SK-N-SH treated with all-trans-retinoic acid at 6 μM for 48 hours (cell line): ENCODE data around the gene PUDP.
A peak's percentile ranks its signal among the peaks of the same experiment; 100 is the strongest.

ENCODE experiments used
- ATAC-seq: fragments of 200-7000 bp; cut with Tn5 transposase; 3 replicates; pipeline ENCODE4 v1.9.1; 2020; ENCODE audit warnings: mild to moderate bottlenecking, moderate library complexity
- ARNTL ChIP-seq: fragments of 450-650 bp; formaldehyde crosslinking; IDR thresholded peaks from 2 replicates; pipeline ENCODE4 v1.5.0; 2020; ENCODE audit warnings: low read depth, mild to moderate bottlenecking, moderate library complexity, borderline replicate concordance
- BACH2 ChIP-seq: fragments of 250-450 bp; sonication (Bioruptor Pico); IDR thresholded peaks from 2 replicates; pipeline ENCODE4 v1.9.0; 2021; ENCODE audit warnings: mild to moderate bottlenecking, borderline replicate concordance
- CREB5 ChIP-seq: fragments of 250-450 bp; sonication (Bioruptor Pico); IDR thresholded peaks from 2 replicates; pipeline ENCODE4 v1.5.1; 2020; ENCODE audit warnings: low read depth, mild to moderate bottlenecking, moderate library complexity
- CSDC2 ChIP-seq: fragments of 250-450 bp; sonication (Bioruptor Pico); IDR thresholded peaks from 2 replicates; pipeline ENCODE4 v1.5.0; 2020; ENCODE audit warnings: mild to moderate bottlenecking, moderate library complexity
- CSRNP3 ChIP-seq: fragments of 250-450 bp; sonication (Bioruptor Pico); IDR thresholded peaks from 2 replicates; pipeline ENCODE4 v1.5.1; 2021; ENCODE audit warnings: mild to moderate bottlenecking, moderate library complexity
- ESRRG ChIP-seq: fragments of 250-450 bp; sonication (Bioruptor Pico); IDR thresholded peaks from 2 replicates; pipeline ENCODE4 v1.6.1; 2021; ENCODE audit warnings: mild to moderate bottlenecking
- GLIS3 ChIP-seq: fragments of 250-450 bp; sonication (Bioruptor Pico); IDR thresholded peaks from 2 replicates; pipeline ENCODE4 v1.5.0; 2020; ENCODE audit warnings: mild to moderate bottlenecking, moderate library complexity
- ISL1 ChIP-seq: fragments of 250-450 bp; sonication (Bioruptor Pico); IDR thresholded peaks from 2 replicates; pipeline ENCODE4 v2.1.2; 2022; ENCODE audit warnings: mild to moderate bottlenecking, moderate library complexity
- OSR1 ChIP-seq: fragments of 250-450 bp; sonication (Bioruptor Pico); IDR thresholded peaks from 2 replicates; pipeline ENCODE4 v1.8.0; 2022; ENCODE audit warnings: moderate library complexity, mild to moderate bottlenecking, inconsistent platforms
- POU6F1 ChIP-seq: fragments of 250-450 bp; sonication (Bioruptor Pico); IDR thresholded peaks from 2 replicates; pipeline ENCODE4 v1.8.0; 2021; ENCODE audit warnings: low read depth, mild to moderate bottlenecking, moderate library complexity, borderline replicate concordance
- PPARA ChIP-seq: fragments of 250-450 bp; sonication (Bioruptor Pico); IDR thresholded peaks from 2 replicates; pipeline ENCODE4 v1.5.0; 2020; ENCODE audit warnings: mild to moderate bottlenecking, borderline replicate concordance
- RARB ChIP-seq: fragments of 250-450 bp; sonication (Bioruptor Pico); IDR thresholded peaks from 2 replicates; pipeline ENCODE4 v1.8.0; 2021; ENCODE audit warnings: mild to moderate bottlenecking, moderate library complexity
- SNAI2 ChIP-seq: fragments of 250-450 bp; sonication (Bioruptor Pico); IDR thresholded peaks from 2 replicates; pipeline ENCODE4 v1.5.0; 2020; ENCODE audit warnings: mild to moderate bottlenecking, moderate library complexity
- TCF4 ChIP-seq: fragments of 250-450 bp; sonication (Bioruptor Pico); IDR thresholded peaks from 2 replicates; pipeline ENCODE4 v1.8.0; 2021; ENCODE audit warnings: mild to moderate bottlenecking, moderate library complexity, borderline replicate concordance
- TOX ChIP-seq: fragments of 250-450 bp; sonication (Bioruptor Pico); IDR thresholded peaks from 2 replicates; pipeline ENCODE4 v1.8.0; 2021; ENCODE audit warnings: mild to moderate bottlenecking, moderate library complexity, borderline replicate concordance
- TSHZ2 ChIP-seq: fragments of 250-450 bp; sonication (Bioruptor Pico); IDR thresholded peaks from 2 replicates; pipeline ENCODE4 v1.5.0; 2020; ENCODE audit warnings: mild to moderate bottlenecking, moderate library complexity
- ZC3H10 ChIP-seq: fragments of 250-450 bp; sonication (Bioruptor Pico); IDR thresholded peaks from 2 replicates; pipeline ENCODE4 v1.5.1; 2021; ENCODE audit warnings: mild to moderate bottlenecking, moderate library complexity
- ZFP3 ChIP-seq: fragments of 250-450 bp; sonication (Bioruptor Pico); IDR thresholded peaks from 2 replicates; pipeline ENCODE4 v1.5.0; 2020; ENCODE audit warnings: mild to moderate bottlenecking, moderate library complexity
- ZFP30 ChIP-seq: fragments of 450-650 bp; formaldehyde crosslinking; IDR thresholded peaks from 2 replicates; pipeline ENCODE4 v1.5.0; 2022; ENCODE audit warnings: mild to moderate bottlenecking, moderate library complexity
- ZNF565 ChIP-seq: fragments of 450-650 bp; formaldehyde crosslinking; conservative IDR thresholded peaks from 2 replicates; pipeline ENCODE4 v1.5.0; 2020; ENCODE audit warnings: low read depth, mild to moderate bottlenecking, moderate library complexity
- ZNF70 ChIP-seq: fragments of 450-650 bp; formaldehyde crosslinking; IDR thresholded peaks from 2 replicates; pipeline ENCODE4 v1.5.0; 2020; ENCODE audit warnings: mild to moderate bottlenecking, moderate library complexity
- ZNF8 ChIP-seq: fragments of 450-650 bp; formaldehyde crosslinking; IDR thresholded peaks from 2 replicates; pipeline ENCODE4 v1.5.0; 2020; ENCODE audit warnings: mild to moderate bottlenecking, moderate library complexity

The PUDP gene

DNA sequence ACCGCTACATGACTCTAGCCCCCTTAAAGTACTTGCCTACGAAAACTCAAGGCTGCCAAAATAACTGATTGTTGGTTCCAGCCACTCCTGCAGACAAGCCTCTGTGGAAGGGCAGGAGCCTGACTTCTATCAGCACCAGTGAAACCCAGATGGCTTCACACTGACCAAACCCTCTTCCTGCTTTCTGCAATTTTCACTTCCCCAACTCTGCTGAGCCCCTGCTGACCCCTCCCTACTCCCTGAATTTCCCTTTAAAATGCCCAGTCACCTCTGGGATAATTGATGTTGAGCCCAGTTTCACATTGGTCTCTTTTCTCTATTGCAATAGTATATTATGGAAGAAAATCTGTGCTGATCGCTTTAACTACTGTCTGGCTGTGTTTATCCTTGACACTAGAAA, 62.1 kb downstream of the PUDP start:
- ATAC-seq: no peak

GRCh38 chrX:7084841-7085240, 63.1 kb downstream of the PUDP start:
- no peak for ATAC-seq
- TF ChIP-seq RARB (CRISPR knock-in tag) (no peak), POU6F1 (CRISPR knock-in tag) (no peak), OSR1 (CRISPR knock-in tag) (no peak), ZNF70 (no peak), ISL1 (CRISPR knock-in tag) (no peak), ZNF565 (CRISPR knock-in tag) (no peak), ZC3H10 (CRISPR knock-in tag) (no peak), PPARA (CRISPR knock-in tag) (no peak), ZFP3 (CRISPR knock-in tag) (no peak), SNAI2 (CRISPR knock-in tag) (no peak), ARNTL (CRISPR knock-in tag) (no peak), ESRRG (no peak)

More for the DNA sequence above, 62.1 kb downstream of the PUDP start:
- TF ChIP-seq SNAI2 (CRISPR knock-in tag) (no peak), ZNF8 (CRISPR knock-in tag) (no peak), ESRRG (no peak), OSR1 (CRISPR knock-in tag) (no peak), ZNF565 (CRISPR knock-in tag) (no peak), CSRNP3 (CRISPR knock-in tag) (no peak), ZNF70 (no peak), TSHZ2 (no peak), ARNTL (CRISPR knock-in tag) (no peak), ISL1 (CRISPR knock-in tag) (no peak), ZC3H10 (CRISPR knock-in tag) (no peak), CREB5 (CRISPR knock-in tag) (no peak), PPARA (CRISPR knock-in tag) (no peak), POU6F1 (CRISPR knock-in tag) (no peak), TOX (CRISPR knock-in tag) (no peak)
- TF ChIP-seq, all 23 proteins: peak for 0

DNA sequence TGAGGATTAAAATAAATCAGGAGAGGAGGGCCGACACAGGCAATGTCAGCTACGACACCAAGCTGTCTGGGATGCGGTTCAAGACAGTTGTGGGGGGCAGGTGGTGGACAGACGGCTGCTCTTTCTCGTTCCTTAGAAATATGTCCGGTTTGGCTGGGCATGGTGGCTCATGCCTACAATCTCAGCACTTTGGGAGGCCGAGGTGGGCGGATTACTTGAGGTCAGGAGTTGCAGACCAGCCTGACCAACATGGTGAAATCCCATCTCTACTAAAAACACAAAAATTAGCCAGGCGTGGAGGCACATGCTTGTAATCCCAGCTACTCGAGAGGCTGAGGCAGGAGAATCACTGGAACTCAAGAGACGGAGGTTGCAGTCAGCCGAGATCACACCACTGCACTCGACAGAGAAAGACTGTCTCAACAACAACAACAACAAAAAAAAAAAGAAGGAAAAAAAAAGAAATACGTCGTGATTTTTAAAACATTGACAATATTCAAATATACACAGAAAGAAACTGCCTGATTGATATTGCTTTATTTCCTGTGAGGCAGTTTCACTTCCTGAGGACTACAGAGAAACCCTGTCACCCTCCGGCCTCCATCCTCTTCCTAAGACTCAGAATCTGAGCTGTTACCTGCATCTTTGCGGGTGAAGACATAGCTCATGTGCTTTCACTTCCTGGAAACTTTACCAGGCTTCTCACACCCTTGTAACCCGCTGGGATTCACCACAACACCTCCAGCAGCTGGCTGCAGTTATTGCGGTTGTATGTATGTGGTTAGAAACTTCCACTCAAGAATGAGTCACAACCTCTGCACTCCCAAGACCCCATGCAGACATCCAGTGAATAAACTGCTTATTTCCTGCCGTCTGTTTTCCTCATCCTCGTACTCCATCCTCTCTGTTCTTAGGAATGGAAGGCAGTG, 64.2 kb downstream of the PUDP start:
- ATAC-seq: peak; percentile 97
- TF ChIP-seq ZNF8 (CRISPR knock-in tag) (no peak), PPARA (CRISPR knock-in tag) (no peak), TOX (CRISPR knock-in tag) (no peak), ZC3H10 (CRISPR knock-in tag) (no peak), ZNF565 (CRISPR knock-in tag) (no peak), ESRRG (no peak), CSDC2 (CRISPR knock-in tag) (no peak), ISL1 (CRISPR knock-in tag) (no peak), TCF4 (no peak), GLIS3 (no peak), ZFP30 (CRISPR knock-in tag) (no peak), ZNF70 (no peak), TSHZ2 (no peak), BACH2 (CRISPR knock-in tag) (no peak), ZFP3 (CRISPR knock-in tag) (no peak)
